SK-N-SH (cell line): ENCODE measurements around the gene THSD4. TPM values are rescaled to one million over a fixed set of nuclear protein-coding genes. Genes with fewer than 3 reads are reported as not detected.

ENCODE experiments used
- CTCF ChIA-PET: fragments of 300-600, 350-600 bp; formaldehyde crosslinking; extraction: SDS; loops from one replicate; lab custom pipeline; 2021; lab: Yijun Ruan, JAX
- POLR2A ChIA-PET: fragments of 350-600 bp; sonication (Branson Sonifier 250); formaldehyde crosslinking; extraction: SDS; loops from one replicate; lab custom pipeline; 2020; ENCODE audit warnings: antibody characterized with exemption, inconsistent platforms; lab: Yijun Ruan, JAX
- DNase-seq: peaks from one replicate; pipeline ENCODE4 v3.0.0; 2012
- H2AFZ ChIP-seq: fragments of 200-600 bp; sonication (generic); 2 replicates; pipeline ENCODE4 v1.8.1; 2016; ENCODE audit warnings: antibody characterized with exemption, mild to moderate bottlenecking, low read depth
- H3F3A ChIP-seq: fragments of 200-600 bp; sonication (generic); replicated peaks from 2 replicates; pipeline ENCODE3; 2016; ENCODE audit warnings: antibody characterized with exemption, mild to moderate bottlenecking; ENCODE audit not compliant: insufficient read depth
- H3K27ac ChIP-seq, 2 experiments: fragments of 200-500 bp in 1 of 2; fragments of 200-600 bp in 1 of 2; sonication (Bioruptor generic) in 1 of 2; sonication (generic), shearing (Covaris generic) in 1 of 2; 2 replicates each; pipeline versions ENCODE4 v1.5.1 to v1.6.1; 2014 to 2016; ENCODE audit warnings: low read depth in 2 of 2, inconsistent platforms in 1 of 2, low read length in 1 of 2, mild to moderate bottlenecking in 1 of 2, mixed read lengths in 1 of 2
- H3K27me3 ChIP-seq: fragments of 200-600 bp; sonication (generic), shearing (Covaris generic); 2 replicates; pipeline ENCODE4 v1.6.1; 2016; ENCODE audit warnings: mixed run types; ENCODE audit not compliant: insufficient read depth
- H3K36me3 ChIP-seq, 2 experiments: fragments of 200-500 bp in 1 of 2; fragments of 200-600 bp in 1 of 2; sonication (Bioruptor generic) in 1 of 2; sonication (generic) in 1 of 2; replicated peaks in 1 of 2; 2 replicates each; pipeline versions ENCODE3 to v1.5.1; 2014 to 2016; ENCODE audit warnings: low read length in 1 of 2, mild to moderate bottlenecking in 1 of 2; ENCODE audit not compliant: insufficient read depth in 2 of 2, control insufficient read depth in 1 of 2
- H3K4me1 ChIP-seq, 2 experiments: fragments of 200-500 bp in 1 of 2; fragments of 200-600 bp in 1 of 2; sonication (Bioruptor generic) in 1 of 2; sonication (generic), shearing (Covaris generic) in 1 of 2; 2 replicates each; pipeline versions ENCODE4 v1.5.1 to v1.6.1; 2014 to 2016; ENCODE audit warnings: low read depth in 1 of 2, low read length in 1 of 2, mixed run types in 1 of 2; ENCODE audit not compliant: insufficient read depth in 2 of 2, control insufficient read depth in 1 of 2
- H3K4me2 ChIP-seq: fragments of 200-600 bp; sonication (generic), shearing (Covaris generic); 2 replicates; pipeline ENCODE4 v1.6.1; 2017; ENCODE audit warnings: mixed run types
- H3K4me3 ChIP-seq, 2 experiments: fragments of 200-500 bp in 1 of 2; fragments of 200-600 bp in 1 of 2; sonication (Bioruptor generic) in 1 of 2; sonication (generic), shearing (Covaris generic) in 1 of 2; 2 replicates each; pipeline versions ENCODE4 v1.5.1 to v1.8.1; 2014 to 2016; ENCODE audit warnings: low read depth in 2 of 2, inconsistent platforms in 1 of 2, low read length in 1 of 2, mild to moderate bottlenecking in 1 of 2, mixed read lengths in 1 of 2, moderate library complexity in 1 of 2
- H3K79me2 ChIP-seq: fragments of 200-600 bp; sonication (generic); 2 replicates; pipeline ENCODE4 v1.8.1; 2017; ENCODE audit warnings: mild to moderate bottlenecking; ENCODE audit not compliant: insufficient read depth
- H3K9ac ChIP-seq: fragments of 200-600 bp; sonication (generic); 2 replicates; pipeline ENCODE4 v1.6.1; 2017; ENCODE audit warnings: mixed run types
- H3K9me2 ChIP-seq: fragments of 200-600 bp; sonication (generic); 2 replicates; pipeline ENCODE4 v1.6.1; 2017; ENCODE audit warnings: mixed run types
- H3K9me3 ChIP-seq: fragments of 200-600 bp; sonication (generic); 2 replicates; pipeline ENCODE4 v1.6.1; 2017; ENCODE audit warnings: mixed run types, mild to moderate bottlenecking, moderate library complexity
- H4K20me1 ChIP-seq: fragments of 200-600 bp; sonication (generic); 2 replicates; pipeline ENCODE4 v1.6.1; 2017; ENCODE audit warnings: mild to moderate bottlenecking, mixed run types; ENCODE audit not compliant: insufficient read depth
- CTCF ChIP-seq: fragments of 200-600 bp; sonication (generic); IDR thresholded peaks from 2 replicates; pipeline ENCODE4 v1.6.1; 2017; ENCODE audit warnings: antibody characterized with exemption, mild to moderate bottlenecking, moderate library complexity
- EP300 ChIP-seq, 2 experiments: IDR thresholded peaks; 2 replicates each; pipeline versions ENCODE4 v1.4.0 to v1.6.1; 2012; ENCODE audit warnings: borderline replicate concordance in 1 of 2, low read depth in 1 of 2, low read length in 1 of 2
- FOSL2 ChIP-seq: IDR thresholded peaks from 2 replicates; pipeline ENCODE4 v1.4.0; 2012; ENCODE audit warnings: low read depth, mild to moderate bottlenecking, moderate library complexity, borderline replicate concordance
- FOXJ3 ChIP-seq: sonication (generic); formaldehyde crosslinking; IDR thresholded peaks from 2 replicates; pipeline ENCODE4 v1.5.1; 2020; ENCODE audit warnings: mild to moderate bottlenecking, missing genetic modification reagents
- FOXM1 ChIP-seq: IDR thresholded peaks from 2 replicates; pipeline ENCODE4 v1.4.0; 2012; ENCODE audit warnings: low read depth, mild to moderate bottlenecking
- MEF2A ChIP-seq: IDR thresholded peaks from 2 replicates; pipeline ENCODE4 v1.4.0; 2012; ENCODE audit warnings: low read depth, borderline replicate concordance
- NFIC ChIP-seq: IDR thresholded peaks from 2 replicates; pipeline ENCODE4 v1.4.0; 2012; ENCODE audit warnings: borderline replicate concordance
- NRF1 ChIP-seq: IDR thresholded peaks from 2 replicates; pipeline ENCODE4 v1.6.1; 2012; ENCODE audit warnings: low read depth, mild to moderate bottlenecking, low read length
- PBX3 ChIP-seq: IDR thresholded peaks from 2 replicates; pipeline ENCODE4; 2012
- RFX5 ChIP-seq: IDR thresholded peaks from 2 replicates; pipeline ENCODE4 v1.6.1; 2012; ENCODE audit warnings: mild to moderate bottlenecking, improper control_type of control experiment, low read length
- RXRA ChIP-seq: IDR thresholded peaks from 2 replicates; pipeline ENCODE4 v1.4.0; 2012; ENCODE audit warnings: low read depth, mild to moderate bottlenecking, borderline replicate concordance
- SMC3 ChIP-seq: IDR thresholded peaks from 2 replicates; pipeline ENCODE4 v1.6.1; 2012; ENCODE audit warnings: low read depth, low read length, improper control_type of control experiment
- TAF1 ChIP-seq: IDR thresholded peaks from 2 replicates; pipeline ENCODE4 v1.6.1; 2012; ENCODE audit warnings: low read depth, mild to moderate bottlenecking, low read length, moderate library complexity, borderline replicate concordance
- TCF12 ChIP-seq: IDR thresholded peaks from 2 replicates; pipeline ENCODE4 v1.4.0; 2012
- TEAD4 ChIP-seq: IDR thresholded peaks from 2 replicates; pipeline ENCODE4 v1.4.0; 2012; ENCODE audit warnings: mild to moderate bottlenecking, borderline replicate concordance; ENCODE audit not compliant: insufficient read depth
- YY1 ChIP-seq: IDR thresholded peaks from 2 replicates; pipeline ENCODE4 v1.4.0; 2012; ENCODE audit warnings: low read depth, mild to moderate bottlenecking
- WGBS: methylation state at CpG from one replicate; pipeline ENCODE4 v1.1.6; 2017; ENCODE audit warnings: low lambda C conversion rate; 5-methylcytosine and 5-hydroxymethylcytosine counted together
- polyA plus RNA-seq, 3 experiments: library from polyadenylated mRNA; depleted of rRNA; stranded (reverse); fragments of >200 nt; gene quantifications; 2 replicates each; pipeline ENCODE4 v1.2.3, GENCODE V29; 2012
- TF ChIP-seq, protein P1 (sequence below): IDR thresholded peaks from 2 replicates; pipeline ENCODE4 v1.4.0; 2012; ENCODE audit warnings: low read depth, borderline replicate concordance

Gene THSD4
- polyA plus RNA-seq, 1 of the 3 experiments (the other 2 are of a cell fraction) = 79.1 TPM

DNA sequence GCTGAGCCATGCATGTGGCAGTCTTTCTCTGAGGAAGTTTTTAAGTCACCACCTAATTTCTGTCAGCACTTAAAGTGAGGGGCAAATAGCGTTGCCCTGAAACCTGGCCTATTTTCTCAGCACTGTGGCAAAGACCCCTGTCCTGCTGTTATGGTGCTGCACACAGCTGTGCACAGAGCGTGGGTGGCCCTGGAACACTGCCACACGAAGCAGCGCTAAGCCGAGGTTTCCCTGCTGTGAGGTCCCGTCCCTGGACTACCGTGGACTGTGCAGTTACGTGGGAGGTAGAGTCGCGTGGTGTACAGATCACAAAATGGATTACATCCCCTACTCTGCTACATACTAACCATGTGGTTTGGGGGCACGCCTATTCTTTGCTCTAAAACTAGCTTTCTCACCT, 593.5 kb downstream of the THSD4 start:
- DNase-seq = no peak
- no peaks in the 10 kb centered on the region for H4K20me1 ChIP-seq
- H3K27ac ChIP-seq = peak overlapping the region; percentile 89 to 95
- POLR2A ChIA-PET = no interaction called here
- H3K79me2 ChIP-seq = no peaks in the 10 kb centered on the region
- no peak overlapping the region for H2AFZ ChIP-seq
- no peak overlapping the region for H3K9ac ChIP-seq
- H3K36me3 ChIP-seq = peaks cover 0 to 7% of the 10 kb centered on the region in 2 experiments
- no peaks in the 10 kb centered on the region for H3K27me3 ChIP-seq
- peaks cover 26% of the 10 kb centered on the region for H3F3A ChIP-seq
- WGBS = 87% methylated on average over 7 of the region's 11 CpGs
- H3K4me2 ChIP-seq = peak overlapping the region; percentile 56; the same call in 1 of the 2 replicates
- H3K9me3 ChIP-seq = no peaks in the 10 kb centered on the region
- CTCF ChIA-PET = no interaction called here
- peaks cover 23 to 37% of the 10 kb centered on the region in 2 experiments for H3K4me1 ChIP-seq
- H3K4me3 ChIP-seq = no peak overlapping the region
- no peaks in the 10 kb centered on the region for H3K9me2 ChIP-seq
- no peak for TF ChIP-seq SMC3
- no peak for TF ChIP-seq TCF12
- TF ChIP-seq TEAD4 = no peak
- TF ChIP-seq CTCF = no peak
- TF ChIP-seq RFX5 = no peak
- no peak for TF ChIP-seq NRF1
- no peak for TF ChIP-seq FOXM1
- no peak for TF ChIP-seq FOSL2
- TF ChIP-seq, protein P1, sequence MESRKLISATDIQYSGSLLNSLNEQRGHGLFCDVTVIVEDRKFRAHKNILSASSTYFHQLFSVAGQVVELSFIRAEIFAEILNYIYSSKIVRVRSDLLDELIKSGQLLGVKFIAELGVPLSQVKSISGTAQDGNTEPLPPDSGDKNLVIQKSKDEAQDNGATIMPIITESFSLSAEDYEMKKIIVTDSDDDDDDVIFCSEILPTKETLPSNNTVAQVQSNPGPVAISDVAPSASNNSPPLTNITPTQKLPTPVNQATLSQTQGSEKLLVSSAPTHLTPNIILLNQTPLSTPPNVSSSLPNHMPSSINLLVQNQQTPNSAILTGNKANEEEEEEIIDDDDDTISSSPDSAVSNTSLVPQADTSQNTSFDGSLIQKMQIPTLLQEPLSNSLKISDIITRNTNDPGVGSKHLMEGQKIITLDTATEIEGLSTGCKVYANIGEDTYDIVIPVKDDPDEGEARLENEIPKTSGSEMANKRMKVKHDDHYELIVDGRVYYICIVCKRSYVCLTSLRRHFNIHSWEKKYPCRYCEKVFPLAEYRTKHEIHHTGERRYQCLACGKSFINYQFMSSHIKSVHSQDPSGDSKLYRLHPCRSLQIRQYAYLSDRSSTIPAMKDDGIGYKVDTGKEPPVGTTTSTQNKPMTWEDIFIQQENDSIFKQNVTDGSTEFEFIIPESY = no peak
- TF ChIP-seq NFIC = no peak
- no peak for TF ChIP-seq EP300 (IDR thresholded peaks at IDR 0.05; ENCODE audit: borderline replicate concordance in 1 of 2, low read depth in 1 of 2, low read length in 1 of 2)
- TF ChIP-seq PBX3 = no peak
- TF ChIP-seq FOXJ3 (CRISPR knock-in tag) = no peak
- TF ChIP-seq YY1 = no peak
- no peak for TF ChIP-seq RXRA
- TF ChIP-seq TAF1 = no peak
- TF ChIP-seq MEF2A = no peak
- TF ChIP-seq, all 33 proteins: peak for 0
